H9 (cell line): ENCODE data around the gene RASGRP3. TPM values are rescaled to one million over a fixed set of nuclear protein-coding genes. Genes with fewer than 3 reads are reported as not detected.

Experiments
- DNase-seq: peaks from one replicate; pipeline ENCODE4 v3.0.0-alpha.2; 2017
- H2AFZ ChIP-seq: one replicate; pipeline ENCODE4 v1.6.1; 2013; ENCODE audit warnings: mild to moderate bottlenecking, low read length, control low read depth, moderate library complexity
- H2AK5ac ChIP-seq: 2 replicates; pipeline ENCODE4 v1.6.1; 2013; ENCODE audit warnings: low read length, control low read depth, mixed read lengths; ENCODE audit not compliant: insufficient read length
- H2BK120ac ChIP-seq: one replicate; pipeline ENCODE4 v1.6.1; 2013; ENCODE audit warnings: low read depth, mild to moderate bottlenecking, low read length, control low read depth, inconsistent platforms; ENCODE audit not compliant: poor library complexity, severe bottlenecking
- H2BK12ac ChIP-seq: 2 replicates; pipeline ENCODE4 v1.6.1; 2013; ENCODE audit warnings: low read length, control low read depth, mixed read lengths, low read depth; ENCODE audit not compliant: insufficient read length
- H2BK15ac ChIP-seq: 2 replicates; pipeline ENCODE4 v1.6.1; 2013; ENCODE audit warnings: low read depth, low read length, control low read depth
- H2BK20ac ChIP-seq: one replicate; pipeline ENCODE4 v1.6.1; 2013; ENCODE audit warnings: low read depth, mild to moderate bottlenecking, low read length, control low read depth, inconsistent platforms; ENCODE audit not compliant: poor library complexity, severe bottlenecking
- H2BK5ac ChIP-seq: 2 replicates; pipeline ENCODE4 v1.6.1; 2013; ENCODE audit warnings: low read length, control low read depth, mixed read lengths; ENCODE audit not compliant: insufficient read length
- H3K14ac ChIP-seq: 2 replicates; pipeline ENCODE4 v1.6.1; 2013; ENCODE audit warnings: low read length, control low read depth; ENCODE audit not compliant: insufficient read depth
- H3K18ac ChIP-seq: 2 replicates; pipeline ENCODE4 v1.6.1; 2013; ENCODE audit warnings: low read depth, mild to moderate bottlenecking, mixed read lengths, low read length, control low read depth; ENCODE audit not compliant: insufficient read length
- H3K23ac ChIP-seq: 2 replicates; pipeline ENCODE4 v1.6.1; 2013; ENCODE audit warnings: low read length, control low read depth, mixed read lengths, low read depth; ENCODE audit not compliant: insufficient read length
- H3K23me2 ChIP-seq: 2 replicates; pipeline ENCODE4 v1.6.1; 2013; ENCODE audit warnings: low read depth, mild to moderate bottlenecking, mixed read lengths, low read length, control low read depth; ENCODE audit not compliant: insufficient read length, poor library complexity, severe bottlenecking
- H3K27ac ChIP-seq: 2 replicates; pipeline ENCODE4 v1.5.1; 2013; ENCODE audit warnings: low read length, control low read depth, mixed read lengths, low read depth; ENCODE audit not compliant: insufficient read length
- H3K27me3 ChIP-seq: 2 replicates; pipeline ENCODE4 v1.6.1; 2013; ENCODE audit warnings: low read length, control low read depth, inconsistent platforms; ENCODE audit not compliant: insufficient read depth
- H3K4ac ChIP-seq: 2 replicates; pipeline ENCODE4 v1.6.1; 2013; ENCODE audit warnings: low read depth, mild to moderate bottlenecking, control low read depth, inconsistent platforms, low read length, moderate library complexity
- H3K4me1 ChIP-seq: 2 replicates; pipeline ENCODE4 v1.6.1; 2013; ENCODE audit warnings: low read length, control low read depth, inconsistent platforms; ENCODE audit not compliant: insufficient read depth
- H3K4me2 ChIP-seq: 2 replicates; pipeline ENCODE4 v1.6.1; 2013; ENCODE audit warnings: low read length, control low read depth, mixed read lengths; ENCODE audit not compliant: insufficient read length, insufficient read depth
- H3K56ac ChIP-seq: 2 replicates; pipeline ENCODE4 v1.6.1; 2013; ENCODE audit warnings: low read depth, mild to moderate bottlenecking, mixed read lengths, low read length, control low read depth; ENCODE audit not compliant: insufficient read length
- H3K79me1 ChIP-seq: 2 replicates; pipeline ENCODE4 v1.6.1; 2013; ENCODE audit warnings: low read depth, mild to moderate bottlenecking, moderate library complexity, low read length, control low read depth, inconsistent platforms; ENCODE audit not compliant: insufficient read depth, poor library complexity, severe bottlenecking
- H3K79me2 ChIP-seq: 2 replicates; pipeline ENCODE4 v1.6.1; 2013; ENCODE audit warnings: low read length, control low read depth, inconsistent platforms; ENCODE audit not compliant: insufficient read depth
- H3K9ac ChIP-seq: 2 replicates; pipeline ENCODE4 v1.6.1; 2013; ENCODE audit warnings: low read length, control low read depth, mixed read lengths; ENCODE audit not compliant: insufficient read length; ENCODE audit errors: extremely low read depth
- H3K9me3 ChIP-seq: one replicate; pipeline ENCODE4 v1.6.1; 2013; ENCODE audit warnings: low read depth, low read length, inconsistent platforms; ENCODE audit not compliant: control insufficient read depth
- H3T11ph ChIP-seq: one replicate; pipeline ENCODE4 v1.6.1; 2013; ENCODE audit warnings: mild to moderate bottlenecking, low read length, control low read depth, inconsistent platforms
- H4K20me1 ChIP-seq: one replicate; pipeline ENCODE4 v1.6.1; 2013; ENCODE audit not compliant: control insufficient read depth, insufficient read length, insufficient read depth
- H4K5ac ChIP-seq: 2 replicates; pipeline ENCODE4 v1.6.1; 2013; ENCODE audit warnings: low read depth, mild to moderate bottlenecking, mixed read lengths, low read length, control low read depth; ENCODE audit not compliant: insufficient read length
- H4K8ac ChIP-seq: replicated peaks from 2 replicates; pipeline ENCODE4 v1.6.1; 2013; ENCODE audit warnings: low read length, control low read depth, mixed read lengths, low read depth; ENCODE audit not compliant: insufficient read length
- H4K91ac ChIP-seq: 2 replicates; pipeline ENCODE4 v1.6.1; 2013; ENCODE audit warnings: low read depth, mild to moderate bottlenecking, moderate library complexity, mixed read lengths, low read length, control low read depth; ENCODE audit not compliant: insufficient read length
- H3K27ac Mint-ChIP-seq, 3 experiments: 2 replicates in 2 of 3; 3 replicates in 1 of 3; pipeline ENCODE4 v1.8.0; 2020 to 2021; ENCODE audit warnings: mixed read lengths in 3 of 3, mild to moderate bottlenecking in 1 of 3, moderate library complexity in 1 of 3
- H3K27me3 Mint-ChIP-seq: 2 replicates; pipeline ENCODE4 v1.8.0; 2021; ENCODE audit warnings: low read depth, mild to moderate bottlenecking, moderate library complexity, mixed read lengths
- H3K36me3 Mint-ChIP-seq, 3 experiments: 2 replicates in 2 of 3; 3 replicates in 1 of 3; pipeline ENCODE4 v1.8.0; 2020 to 2021; ENCODE audit warnings: low read depth in 3 of 3, mixed read lengths in 3 of 3; ENCODE audit not compliant: insufficient read depth in 1 of 3
- H3K4me1 Mint-ChIP-seq, 2 experiments: 2 replicates each; pipeline ENCODE4 v1.8.0; 2020; ENCODE audit warnings: mixed read lengths in 2 of 2
- H3K4me3 Mint-ChIP-seq, 2 experiments: 2 replicates in 1 of 2; 3 replicates in 1 of 2; pipeline ENCODE4 v1.8.0; 2020 to 2021; ENCODE audit warnings: mild to moderate bottlenecking in 2 of 2, mixed read lengths in 2 of 2, moderate library complexity in 1 of 2
- H3K9me3 Mint-ChIP-seq, 2 experiments: 2 replicates in 1 of 2; 3 replicates in 1 of 2; pipeline ENCODE4 v1.8.0; 2020; ENCODE audit warnings: mild to moderate bottlenecking in 2 of 2, mixed read lengths in 2 of 2, moderate library complexity in 1 of 2
- WGBS: extraction: QIAGEN DNeasy Blood & Tissue Kit; methylation state at CpG from one replicate; pipeline ENCODE4 v1.1.7; 2013; ENCODE audit warnings: missing lambda C conversion rate, low lambda C conversion rate, mixed read lengths; ENCODE audit not compliant: insufficient read length; ENCODE audit errors: extremely low coverage; 5-methylcytosine and 5-hydroxymethylcytosine counted together
- total RNA-seq: library from RNA; stranded (reverse); gene quantifications from 2 replicates; pipeline ENCODE4 v1.2.1, GENCODE V29; 2021
- TF ChIP-seq, protein P1 (sequence below): fragments of 200-600 bp; sonication (generic); conservative IDR thresholded peaks from 3 replicates; pipeline ENCODE4 v1.8.0; 2021; ENCODE audit warnings: antibody characterized with exemption, mild to moderate bottlenecking

Gene RASGRP3
- total RNA-seq, 1 experiment from 2014 or later, result not detected

DNA sequence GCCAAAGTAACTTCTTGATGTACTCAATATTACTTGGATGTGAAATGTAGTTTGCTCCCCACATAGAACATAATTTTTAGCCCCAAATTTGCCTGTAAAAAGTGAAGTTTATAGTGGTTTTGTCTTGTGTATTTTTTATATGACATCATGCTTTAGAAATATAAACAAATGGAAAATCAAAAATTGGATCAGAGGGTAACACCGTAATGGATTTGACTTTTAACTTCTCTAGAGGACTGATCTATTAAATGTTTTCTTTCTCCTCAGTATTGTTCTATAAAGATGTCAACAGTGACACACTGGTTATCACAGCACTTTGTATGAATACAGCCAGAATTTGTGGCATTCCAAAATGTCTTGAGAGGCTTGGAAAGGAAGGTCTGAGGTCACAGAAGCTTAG is 45.6 kb upstream of the RASGRP3 start:
- Histone ChIP-seq H3K9ac (no peak overlapping the region), H4K8ac (no peak overlapping the region), H2BK120ac (no peak overlapping the region), H3K23me2 (no peaks in the 10 kb centered on the region), H3K18ac (no peak overlapping the region), H4K5ac (no peak overlapping the region), H3T11ph (no peak overlapping the region), H2AFZ (no peak overlapping the region), H2BK20ac (no peak overlapping the region), H2BK15ac (no peak overlapping the region), H3K4me1 (no peaks in the 10 kb centered on the region), H3K56ac (no peak overlapping the region), H2BK5ac (no peak overlapping the region), H2AK5ac (no peak overlapping the region), H3K14ac (no peak overlapping the region), H3K4me2 (no peak overlapping the region), H2BK12ac (no peak overlapping the region), H3K4ac (no peak overlapping the region), H3K23ac (no peak overlapping the region), H3K27me3 (no peaks in the 10 kb centered on the region), H4K20me1 (no peaks in the 10 kb centered on the region), H3K79me1 (no peaks in the 10 kb centered on the region), H4K91ac (no peak overlapping the region), H3K79me2 (no peaks in the 10 kb centered on the region), H3K27ac (no peak overlapping the region), H3K9me3 (no peaks in the 10 kb centered on the region)
- no peaks in the 10 kb centered on the region for H3K27me3 Mint-ChIP-seq
- H3K27ac Mint-ChIP-seq, result no peak overlapping the region
- TF ChIP-seq, protein P1, sequence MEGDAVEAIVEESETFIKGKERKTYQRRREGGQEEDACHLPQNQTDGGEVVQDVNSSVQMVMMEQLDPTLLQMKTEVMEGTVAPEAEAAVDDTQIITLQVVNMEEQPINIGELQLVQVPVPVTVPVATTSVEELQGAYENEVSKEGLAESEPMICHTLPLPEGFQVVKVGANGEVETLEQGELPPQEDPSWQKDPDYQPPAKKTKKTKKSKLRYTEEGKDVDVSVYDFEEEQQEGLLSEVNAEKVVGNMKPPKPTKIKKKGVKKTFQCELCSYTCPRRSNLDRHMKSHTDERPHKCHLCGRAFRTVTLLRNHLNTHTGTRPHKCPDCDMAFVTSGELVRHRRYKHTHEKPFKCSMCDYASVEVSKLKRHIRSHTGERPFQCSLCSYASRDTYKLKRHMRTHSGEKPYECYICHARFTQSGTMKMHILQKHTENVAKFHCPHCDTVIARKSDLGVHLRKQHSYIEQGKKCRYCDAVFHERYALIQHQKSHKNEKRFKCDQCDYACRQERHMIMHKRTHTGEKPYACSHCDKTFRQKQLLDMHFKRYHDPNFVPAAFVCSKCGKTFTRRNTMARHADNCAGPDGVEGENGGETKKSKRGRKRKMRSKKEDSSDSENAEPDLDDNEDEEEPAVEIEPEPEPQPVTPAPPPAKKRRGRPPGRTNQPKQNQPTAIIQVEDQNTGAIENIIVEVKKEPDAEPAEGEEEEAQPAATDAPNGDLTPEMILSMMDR, result no peak
- peaks cover 0 to 9% (median 0%) of the 10 kb centered on the region in 3 experiments; a peak in 3 of 7 replicates for H3K36me3 Mint-ChIP-seq
- H3K9me3 Mint-ChIP-seq, result peaks cover 3 to 8% of the 10 kb centered on the region in 2 experiments; a peak in 3 of 5 replicates
- DNase-seq, result no peak
- no peak overlapping the region for H3K4me3 Mint-ChIP-seq
- no peaks in the 10 kb centered on the region for H3K4me1 Mint-ChIP-seq
- WGBS, result no CpG with 5 or more reads among the region's 1 CpG
